Parietal lobe (tissue), 1 donor: ENCODE data around the gene BEND4. TPM values are rescaled to one million over a fixed set of nuclear protein-coding genes. Genes with fewer than 3 reads are reported as not detected.

Source experiments
- total RNA-seq: library from RNA; depleted of rRNA; stranded (reverse); fragments of >200 nt; gene quantifications from one replicate; pipeline ENCODE4 v1.2.3, GENCODE V29; 2014

BEND4 gene
- 16.9 TPM for total RNA-seq

GRCh38 chr4:42152507-42153504 lies at the start of gene BEND4:
Gene BEND4 (minus strand): TSS chr4:42152655. CDS start chr4:42152143, 512 bp downstream.

Other genes with a start within 250 kb of the BEND4 start
- gene TMEM33, start 217.2 kb downstream of the BEND4 start, total RNA-seq = 58.2 TPM
- gene DCAF4L1, start 170.9 kb downstream of the BEND4 start, total RNA-seq = 0.31 TPM
- 110 TPM for gene SLC30A9, start 162.1 kb downstream of the BEND4 start, total RNA-seq
- not detected for gene SHISA3, start 244.8 kb upstream of the BEND4 start, total RNA-seq